NCI-H2227 (cell line): Measurements from ENCODE around the gene CLDN10.

Experiments used
- DNase-seq: peaks from one replicate; lab custom pipeline; 2025; ENCODE audit not compliant: unreplicated experiment; lab: John Stamatoyannopoulos, UW

The CLDN10 gene

GRCh38 chr13:95596701-95597100 is 44.2 kb downstream of the CLDN10 start:
- no peak for DNase-seq

DNA sequence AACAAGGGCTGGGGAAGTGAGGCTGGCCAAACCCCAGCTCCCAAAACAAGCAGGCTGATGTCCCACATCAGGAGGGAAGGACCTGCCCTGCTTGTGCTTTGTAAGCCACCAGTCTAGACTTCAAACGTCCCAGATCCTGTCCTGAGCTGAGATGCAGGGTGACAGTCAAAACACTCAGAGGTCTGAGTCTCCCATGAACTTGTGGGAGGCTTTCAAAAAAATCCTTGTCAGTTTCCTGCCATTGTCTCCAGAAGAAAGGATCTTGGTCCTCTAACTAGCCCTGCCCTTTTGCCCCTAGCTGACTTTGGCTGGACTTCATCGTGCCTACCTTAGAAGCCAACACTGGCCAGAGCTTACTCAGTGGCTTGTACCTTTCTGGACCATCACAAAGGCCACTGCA is 48.7 kb downstream of the CLDN10 start:
- no peak for DNase-seq

GRCh38 chr13:95601906-95602305 is 49.4 kb downstream of the CLDN10 start:
- no peak for DNase-seq

- DNase-seq, result no peak
Observed at GRCh38 chr13:95603887-95604555, 51.5 kb downstream of the CLDN10 start.

- no peak for DNase-seq
Observed at GRCh38 chr13:95604556-95604915, 52.0 kb downstream of the CLDN10 start.

DNA sequence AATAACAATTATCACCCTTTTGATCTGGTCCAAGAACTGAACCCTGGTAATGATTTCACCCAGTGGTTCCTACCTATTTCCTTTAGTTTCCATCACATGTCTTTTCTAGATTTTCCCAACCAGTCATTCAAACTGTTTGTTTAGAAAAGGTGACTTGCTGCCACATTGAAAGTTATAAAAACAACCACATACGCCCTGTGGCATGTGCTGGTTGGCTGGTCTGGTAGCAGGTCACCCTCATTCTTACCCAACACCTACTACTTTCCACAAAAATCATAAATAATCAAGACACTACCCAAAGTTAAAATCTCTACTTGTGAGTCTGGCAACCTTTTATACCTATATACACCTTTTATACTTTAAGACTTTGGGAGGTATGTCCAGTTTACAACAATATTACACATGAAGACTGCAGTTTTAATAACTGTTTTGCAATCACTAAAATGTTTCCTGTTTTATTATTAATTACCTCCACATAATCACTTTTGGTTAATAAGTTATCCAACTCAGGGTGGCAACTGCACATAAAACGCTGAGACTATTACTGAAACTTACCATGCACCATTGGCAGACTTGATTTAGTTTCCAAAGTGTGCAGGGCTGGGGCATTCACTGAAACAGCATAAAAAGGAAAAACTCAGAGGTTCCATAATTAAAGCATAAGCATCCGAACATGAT is 53.1 kb downstream of the CLDN10 start:
- DNase-seq, result no peak

- no peak for DNase-seq
Observed at GRCh38 chr13:95607366-95607765, 54.8 kb downstream of the CLDN10 start.

DNA sequence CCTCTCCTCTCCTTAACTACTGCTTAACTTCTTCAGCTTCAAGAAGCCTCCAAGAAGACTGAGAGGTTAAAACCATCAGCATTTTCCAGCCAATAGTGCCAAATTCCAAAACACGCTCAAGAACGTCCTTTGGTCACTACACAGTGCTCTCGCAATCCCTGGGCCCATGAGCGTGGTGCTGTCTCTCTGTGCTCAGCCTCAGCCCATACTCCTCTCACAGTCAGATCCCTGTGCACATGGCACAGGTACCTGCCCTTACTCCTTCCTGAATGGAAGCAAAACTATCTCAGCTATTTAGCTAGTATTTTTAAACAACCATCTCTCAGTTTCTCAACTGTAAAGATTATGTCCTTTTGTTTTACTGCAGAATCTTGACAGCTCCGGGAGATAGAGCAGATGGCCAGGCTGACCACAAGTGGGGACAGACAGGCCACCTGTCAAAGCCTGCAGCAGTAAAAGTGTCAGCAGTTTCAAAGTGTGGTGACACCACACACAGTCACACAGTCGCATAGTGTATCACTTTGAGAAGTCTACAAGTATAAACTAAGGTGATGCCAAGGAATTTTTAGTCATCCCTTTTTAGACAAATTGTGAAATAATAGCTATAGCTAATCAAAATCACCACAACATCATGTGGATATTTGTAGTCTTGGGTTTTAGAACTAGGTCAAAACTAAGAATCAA is 56.3 kb downstream of the CLDN10 start:
- no peak for DNase-seq

- DNase-seq, result no peak
Observed at GRCh38 chr13:95614641-95615245, 62.2 kb downstream of the CLDN10 start.

GRCh38 chr13:95615539-95615938 is 63.0 kb downstream of the CLDN10 start:
- DNase-seq, result no peak

- DNase-seq, result no peak
Observed at GRCh38 chr13:95620030-95620824, 67.7 kb downstream of the CLDN10 start.

DNA sequence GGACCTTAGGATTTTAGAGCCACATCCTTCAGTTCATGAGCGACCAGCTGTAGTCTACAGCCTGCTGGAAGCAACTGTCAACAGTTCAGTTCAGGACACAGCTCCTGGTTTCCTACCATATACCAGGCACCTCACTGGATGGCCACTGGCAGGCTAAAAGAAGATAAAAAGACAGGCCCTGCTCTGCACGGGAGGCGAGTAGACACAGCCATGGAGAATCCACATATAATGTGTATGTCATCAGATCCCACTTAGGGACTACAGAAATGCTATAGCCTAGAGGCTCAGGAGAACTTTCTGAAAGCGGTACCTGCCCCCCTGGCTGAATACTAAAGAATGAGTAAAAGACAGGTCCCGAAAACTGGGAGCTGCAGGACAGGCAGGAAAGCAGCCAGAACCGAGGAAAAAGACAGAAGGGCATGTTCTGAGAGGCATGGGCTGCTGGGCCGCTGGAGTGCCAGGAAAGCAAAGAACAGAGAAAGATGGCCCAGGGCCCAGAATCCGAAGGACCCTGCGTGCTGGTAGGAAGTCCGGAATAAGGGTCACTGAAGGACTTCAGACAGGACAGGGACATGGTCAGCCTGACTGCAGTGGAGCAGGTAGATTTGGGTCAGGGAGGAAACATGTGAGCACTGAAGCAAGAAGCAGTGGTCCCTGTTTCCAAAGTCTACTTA is 68.4 kb downstream of the CLDN10 start:
- no peak for DNase-seq

GRCh38 chr13:95623141-95623540 is 70.6 kb downstream of the CLDN10 start:
- no peak for DNase-seq

DNA sequence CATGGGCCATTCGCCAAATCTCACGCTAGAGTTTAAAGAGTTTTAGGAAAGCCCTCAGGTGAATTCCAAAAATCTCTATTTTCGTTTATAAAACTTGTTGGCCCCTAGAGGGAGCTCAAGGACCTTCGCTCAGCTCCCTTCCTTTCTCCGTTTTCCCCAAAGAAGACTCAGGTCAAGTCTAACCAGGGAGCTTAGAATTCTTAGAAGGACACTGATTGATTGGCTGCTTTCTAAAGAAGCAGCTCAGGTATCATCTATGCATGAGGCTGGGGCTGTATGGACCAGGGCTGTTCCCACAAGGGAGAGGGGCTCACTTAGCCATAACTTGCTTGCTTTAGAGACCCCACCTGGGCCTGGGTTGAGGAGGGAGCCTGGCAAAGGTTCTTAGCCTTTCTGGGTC is 71.5 kb downstream of the CLDN10 start:
- DNase-seq, result peak; percentile 47

GRCh38 chr13:95626768-95627167 is 74.2 kb downstream of the CLDN10 start:
- DNase-seq, result no peak

GRCh38 chr13:95627590-95627989 is 75.1 kb downstream of the CLDN10 start:
- DNase-seq, result no peak

GRCh38 chr13:95628488-95628887 is 76.0 kb downstream of the CLDN10 start:
- DNase-seq, result no peak

GRCh38 chr13:95629071-95629470 is 76.6 kb downstream of the CLDN10 start:
- DNase-seq, result no peak
